ENCODE data around the gene NMNAT2. TPM values are rescaled to one million over a fixed set of nuclear protein-coding genes. Genes with fewer than 3 reads are reported as not detected.

Gene NMNAT2
- total and polyA plus RNA-seq, 2 of the 8 experiments (the other 6 are each of a cell fraction or from before 2014, with no cell fraction given) = 6.5 to 20.9 TPM

DNA sequence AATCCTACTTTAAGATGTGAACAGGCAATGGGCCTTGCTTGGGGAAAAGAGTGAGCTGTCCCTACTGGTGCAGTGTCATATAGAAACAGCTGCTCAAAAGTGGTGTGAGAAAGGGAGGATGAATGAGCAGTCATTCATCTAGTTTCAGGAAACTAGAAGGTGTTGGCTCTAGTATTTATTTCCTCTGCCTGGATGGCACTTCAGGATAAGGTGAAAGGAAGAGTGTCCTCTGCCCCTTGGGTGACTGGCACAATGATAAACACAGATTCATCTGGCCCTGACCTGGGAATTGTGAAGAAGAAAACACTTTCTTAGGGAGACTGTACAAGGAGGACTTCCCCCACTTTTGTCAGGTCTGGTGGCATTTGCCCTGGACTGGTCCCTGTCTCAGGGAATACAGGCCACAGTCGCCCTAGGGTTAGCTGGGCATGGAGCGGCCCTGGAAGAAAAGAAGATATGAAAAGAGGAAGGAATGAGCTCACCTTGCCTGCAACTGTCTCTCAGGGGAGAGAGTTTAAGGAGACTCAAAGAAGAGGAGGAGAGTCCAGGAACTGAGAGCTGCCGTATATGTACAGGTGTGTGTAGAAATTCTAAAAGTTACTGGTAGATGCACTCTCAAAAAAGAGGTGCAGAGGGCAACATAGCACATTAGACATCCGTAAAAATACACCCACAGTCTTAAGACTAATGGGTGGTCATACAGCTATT lies 13.8 kb upstream of the NMNAT2 start:
- no peak overlapping the region for H4K91ac ChIP-seq (replicated peaks; ENCODE audit: insufficient read length, low read length)
- H2BK12ac ChIP-seq (ENCODE audit: low read depth, low read length) = no peak overlapping the region
- ChIA-PET CTCF (ENCODE audit: partially characterized antibody) (interaction anchor here (0.8 to 1.6 kb wide), 4 partner anchors 10 to 126 kb away, joined by 3 to 5 read pairs (median 4); no protein-coding TSS in a partner anchor), POLR2A (ENCODE audit: partially characterized antibody) (interaction anchor here (2.8 kb wide), 1 partner anchor 14 kb away, joined by 9 read pairs; the partner anchor contains the start of gene NMNAT2)
- H3K23me2 ChIP-seq (ENCODE audit: low read depth, low read length) = peaks cover 2% of the 10 kb centered on the region; the same call in 1 of the 2 replicates
- no peaks in the 10 kb centered on the region for H3K79me2 ChIP-seq (ENCODE audit: control insufficient read depth in 1 of 2, insufficient read depth in 2 of 2, low read length in 2 of 2)
- H4K8ac ChIP-seq (ENCODE audit: extremely low read depth, insufficient read depth, low read length) = no peak overlapping the region
- no peaks in the 10 kb centered on the region for H3K27me3 ChIP-seq (replicated peaks in 1 of 4; ENCODE audit: control insufficient read depth in 3 of 4, extremely low read depth in 1 of 4, insufficient read depth in 3 of 4, low read length in 3 of 4)
- H3K56ac ChIP-seq (replicated peaks; ENCODE audit: insufficient read length, low read depth, low read length) = no peak overlapping the region
- no peak overlapping the region for H3K18ac ChIP-seq (ENCODE audit: extremely low read depth, low read length)
- FAIRE-seq (no peak), DNase-seq (ENCODE audit: low read depth in 1 of 2, low spot score in 2 of 2) (no peak)
- H3K9ac ChIP-seq (replicated peaks in 1 of 4; ENCODE audit: extremely low read depth in 1 of 4, low read depth in 3 of 4, low read length in 3 of 4) = no peak overlapping the region
- H2BK5ac ChIP-seq (ENCODE audit: low read depth, low read length) = no peak overlapping the region
- H3K79me1 ChIP-seq (ENCODE audit: low read depth, low read length) = no peaks in the 10 kb centered on the region
- no peak overlapping the region for H2BK15ac ChIP-seq (ENCODE audit: low read length)
- H2AK5ac ChIP-seq (ENCODE audit: low read depth, low read length) = no peak overlapping the region; the same call in 1 of the 2 replicates
- H4K5ac ChIP-seq (ENCODE audit: insufficient read length, low read depth, low read length) = no peak overlapping the region
- H3K4me3 ChIP-seq (ENCODE audit: extremely low read depth in 1 of 4, insufficient read depth in 2 of 4, low read depth in 3 of 4, low read length in 4 of 4) = no peak overlapping the region
- peaks cover 0 to 2% (median 0%) of the 10 kb centered on the region in 4 experiments; a peak in 1 of 8 replicates for H3K36me3 ChIP-seq (ENCODE audit: control insufficient read depth in 2 of 4, insufficient read depth in 4 of 4, low read length in 3 of 4)
- no peaks in the 10 kb centered on the region for H4K20me1 ChIP-seq (replicated peaks in 1 of 2; ENCODE audit: control insufficient read depth in 1 of 2, insufficient read depth in 2 of 2, low read length in 2 of 2)
- H2AFZ ChIP-seq (ENCODE audit: low read length) = no peak overlapping the region
- TF ChIP-seq PHF8 (conservative IDR thresholded peaks at IDR 0.05; ENCODE audit: low read depth, low read length) (no peak), HDAC2 (IDR thresholded peaks at IDR 0.05; ENCODE audit: borderline replicate concordance in 1 of 2, low read depth in 2 of 2, low read length in 2 of 2) (no peak), TCF12 (IDR thresholded peaks at IDR 0.05; ENCODE audit: low read depth, low read length) (no peak), SP1 (IDR thresholded peaks at IDR 0.05; ENCODE audit: low read depth, low read length) (no peak), RXRA (IDR thresholded peaks at IDR 0.05; ENCODE audit: insufficient read depth, low read depth, low read length) (no peak), TAF1 (IDR thresholded peaks at IDR 0.05; ENCODE audit: low read depth, low read length) (no peak), SRF (IDR thresholded peaks at IDR 0.05; ENCODE audit: low read depth, low read length) (no peak), EZH2 (IDR thresholded peaks at IDR 0.05; ENCODE audit: low read depth, low read length, severe bottlenecking) (no peak)
- H3K27ac ChIP-seq (ENCODE audit: low read depth, low read length) = no peak overlapping the region
- no peak overlapping the region for H2BK120ac ChIP-seq (replicated peaks; ENCODE audit: low read depth, low read length)
- no peak overlapping the region for H3K4me2 ChIP-seq (ENCODE audit: insufficient read depth in 1 of 2, low read depth in 2 of 2, low read length in 2 of 2)
- no peak overlapping the region for H3K14ac ChIP-seq (ENCODE audit: insufficient read length)
- 87% methylated on average over 4 of the region's 4 CpGs; no CpG with 5 or more reads in 1 of the 2 experiments for WGBS, 2 experiments (ENCODE audit: extremely low coverage in 1 of 2, insufficient coverage in 1 of 2, insufficient read length in 1 of 2, insufficient replicate concordance in 2 of 2, low coverage in 1 of 2, low lambda C conversion rate in 2 of 2, missing lambda C conversion rate in 1 of 2)
- no peak overlapping the region for H3K23ac ChIP-seq (ENCODE audit: insufficient read length)
- H2BK20ac ChIP-seq (ENCODE audit: low read length) = no peak overlapping the region
- H3K9me3 ChIP-seq (ENCODE audit: insufficient read depth in 2 of 2, low read depth in 1 of 2, low read length in 1 of 2) = peaks cover 0 to 3% of the 10 kb centered on the region in 2 experiments; a peak in 1 of 4 replicates
- no peak overlapping the region for H3K4ac ChIP-seq (replicated peaks; ENCODE audit: insufficient read length, low read depth, low read length)
- H3K4me1 ChIP-seq (replicated peaks in 1 of 4; ENCODE audit: control insufficient read depth in 3 of 4, insufficient read depth in 4 of 4, low read length in 3 of 4) = peaks cover 0 to 2% (median 0%) of the 10 kb centered on the region in 4 experiments; a peak in 2 of 7 replicates
